K562 (cell line): ENCODE data around the gene SAMD14. TPM values are rescaled to one million over a fixed set of nuclear protein-coding genes. Genes with fewer than 3 reads are reported as not detected.
A peak's percentile ranks its signal among the peaks of the same experiment; 100 is the strongest.

Experiments
- BCOR ChIP-seq: fragments of 450-650 bp; IDR thresholded peaks from 2 replicates; pipeline ENCODE4 v1.6.1; 2016
- CCAR2 ChIP-seq: fragments of 200-400 bp; formaldehyde crosslinking; IDR thresholded peaks from 2 replicates; pipeline ENCODE4 v1.6.1; 2017; ENCODE audit warnings: mild to moderate bottlenecking, low read depth, low read length
- CREM ChIP-seq: IDR thresholded peaks from 2 replicates; pipeline ENCODE4 v1.6.1; 2014; ENCODE audit warnings: antibody characterized with exemption, low read depth
- CTBP1 ChIP-seq: fragments of 450-650 bp; IDR thresholded peaks from 2 replicates; pipeline ENCODE4 v1.6.1; 2016; ENCODE audit warnings: borderline replicate concordance
- ELF2 ChIP-seq: fragments of 250-450 bp; sonication (Bioruptor Pico); IDR thresholded peaks from 2 replicates; pipeline ENCODE4 v1.5.0; 2021; ENCODE audit warnings: mild to moderate bottlenecking
- EP400 ChIP-seq: fragments of 450-650 bp; IDR thresholded peaks from 2 replicates; pipeline ENCODE4 v1.6.1; 2017; ENCODE audit warnings: antibody characterized with exemption, mild to moderate bottlenecking, moderate library complexity
- RCOR1 ChIP-seq, 2 experiments: IDR thresholded peaks; 2 replicates each; pipeline ENCODE4 v1.6.1; 2012; ENCODE audit warnings: low read depth in 2 of 2, low read length in 2 of 2, borderline replicate concordance in 1 of 2, improper control_type of control experiment in 1 of 2
- SMC3 ChIP-seq: conservative IDR thresholded peaks from 2 replicates; pipeline ENCODE4 v1.6.1; 2011; ENCODE audit warnings: low read depth, low read length, improper control_type of control experiment; ENCODE audit not compliant: insufficient read depth
- STAG1 ChIP-seq: sonication (generic); formaldehyde crosslinking; IDR thresholded peaks from 2 replicates; pipeline ENCODE4 v1.5.0; 2020; ENCODE audit warnings: missing genetic modification reagents, borderline replicate concordance
- TAF7 ChIP-seq: fragments of 450-650 bp; IDR thresholded peaks from 2 replicates; pipeline ENCODE4 v1.6.1; 2016; ENCODE audit warnings: missing genetic modification characterization, missing compliant biosample characterization
- TGIF2 ChIP-seq: sonication (generic); formaldehyde crosslinking; IDR thresholded peaks from 2 replicates; pipeline ENCODE4 v1.8.1; 2022; ENCODE audit warnings: mild to moderate bottlenecking, missing genetic modification reagents, moderate library complexity
- ZNF217 ChIP-seq: sonication (generic); formaldehyde crosslinking; IDR thresholded peaks from 2 replicates; pipeline ENCODE4 v1.8.0; 2022; ENCODE audit warnings: mild to moderate bottlenecking, missing genetic modification reagents
- ZNF3 ChIP-seq: fragments of 250-450 bp; sonication (Bioruptor Pico); IDR thresholded peaks from 2 replicates; pipeline ENCODE4 v1.5.0; 2021; ENCODE audit warnings: mild to moderate bottlenecking, moderate library complexity
- ZNF57 ChIP-seq: fragments of 450-650 bp; formaldehyde crosslinking; IDR thresholded peaks from 2 replicates; pipeline ENCODE4 v1.4.0; 2020; ENCODE audit warnings: mild to moderate bottlenecking, moderate library complexity
- ZNF589 ChIP-seq: fragments of 200-800 bp; sonication (Bioruptor generic); IDR thresholded peaks from 2 replicates; pipeline ENCODE4 v1.6.1; 2016; ENCODE audit warnings: low read depth, missing genetic modification characterization, missing compliant biosample characterization
- polyA plus RNA-seq, 8 experiments: library from polyadenylated mRNA; depleted of rRNA in 4 of 8; stranded (reverse) in 5 of 8; unstranded in 3 of 8; fragments of >200 nt; fragmentation: Nextera tagmentation in 2 of 8; fragmentation: Illumina TruSeq in 1 of 8; extraction: Ambion mirVana in 2 of 8; extraction: Trizol in 1 of 8; gene quantifications; 2 replicates each; pipeline versions ENCODE4 v1.2.1 to v1.2.3, GENCODE V29; 2011 to 2014; ENCODE audit warnings: inconsistent platforms in 1 of 8, missing spikeins in 1 of 8
- total RNA-seq, 7 experiments: library from RNA; depleted of rRNA in 6 of 7; stranded (reverse); fragments of >200 nt in 6 of 7; fragmentation: Illumina TruSeq in 2 of 7; extraction: Trizol in 2 of 7; gene quantifications; 2 replicates each; pipeline versions ENCODE4 v1.2.1 to v1.2.3, GENCODE V29; 2011 to 2021; ENCODE audit warnings: low replicate concordance in 1 of 7
- TF ChIP-seq, protein P1 (sequence below), 2 experiments: fragments of 250-450 bp in 1 of 2; fragments of 450-650 bp in 1 of 2; sonication (Bioruptor Pico) in 1 of 2; IDR thresholded peaks; 2 replicates each; pipeline versions ENCODE4 v1.6.1 to v1.8.0; 2016 to 2021; ENCODE audit warnings: mild to moderate bottlenecking in 2 of 2, moderate library complexity in 2 of 2, missing compliant biosample characterization in 1 of 2, missing genetic modification characterization in 1 of 2
- TF ChIP-seq, protein P2 (sequence below): fragments of 250-450 bp; sonication (Bioruptor Pico); IDR thresholded peaks from 2 replicates; pipeline ENCODE4 v1.4.0; 2020; ENCODE audit warnings: mild to moderate bottlenecking, moderate library complexity, borderline replicate concordance
- TF ChIP-seq, protein P3 (sequence below): IDR thresholded peaks from 3 replicates; pipeline ENCODE4 v1.6.1; 2011; ENCODE audit warnings: borderline replicate concordance, mild to moderate bottlenecking; ENCODE audit not compliant: insufficient read length, insufficient read depth
- TF ChIP-seq, protein P4 (sequence below): fragments of 250-450 bp; sonication (Bioruptor Pico); IDR thresholded peaks from 2 replicates; pipeline ENCODE4 v1.8.0; 2021; ENCODE audit warnings: moderate library complexity, mild to moderate bottlenecking, inconsistent platforms
- TF ChIP-seq, protein P5 (sequence below): sonication (generic); formaldehyde crosslinking; IDR thresholded peaks from 2 replicates; pipeline ENCODE4 v1.8.1; 2023; ENCODE audit warnings: mild to moderate bottlenecking, missing genetic modification reagents

SAMD14 gene
- total and polyA plus RNA-seq, 9 of the 15 experiments (the other 6 are each of a cell fraction or from before 2014, with no cell fraction given): 0.04 to 0.07 TPM; not detected in 7

DNA sequence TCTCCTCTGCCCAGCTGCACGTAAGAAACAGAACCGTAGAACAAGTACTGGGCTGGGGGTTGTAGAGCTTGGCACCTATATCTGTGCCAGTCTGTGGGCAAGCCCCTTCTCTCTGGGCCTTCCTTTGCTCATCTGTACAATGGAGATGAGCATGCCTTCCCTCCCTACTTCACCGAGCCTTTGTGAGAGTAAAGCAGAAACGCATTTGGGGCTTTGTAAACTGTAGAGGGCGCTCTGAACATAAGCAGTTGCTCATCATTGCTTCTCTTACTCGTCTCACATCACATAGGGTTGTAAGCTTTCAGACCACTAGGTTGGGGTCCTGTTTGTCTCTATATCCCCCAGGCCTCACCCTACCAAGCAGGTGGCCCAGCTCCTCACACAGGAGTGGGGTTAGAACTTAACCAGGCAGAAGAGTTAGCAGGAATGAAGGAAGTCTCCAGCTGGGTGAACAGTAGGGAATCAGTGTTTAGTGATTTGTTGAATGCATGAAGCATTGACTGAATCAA, 15.1 kb downstream of the SAMD14 start (continued):
- TF ChIP-seq, protein P1, sequence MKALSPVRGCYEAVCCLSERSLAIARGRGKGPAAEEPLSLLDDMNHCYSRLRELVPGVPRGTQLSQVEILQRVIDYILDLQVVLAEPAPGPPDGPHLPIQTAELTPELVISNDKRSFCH (CRISPR knock-in tag; IDR thresholded peaks at IDR 0.05): no peak
- TF ChIP-seq, protein P1 (tag; IDR thresholded peaks at IDR 0.05): no peak
- no peak for TF ChIP-seq CCAR2
- TF ChIP-seq, protein P2, sequence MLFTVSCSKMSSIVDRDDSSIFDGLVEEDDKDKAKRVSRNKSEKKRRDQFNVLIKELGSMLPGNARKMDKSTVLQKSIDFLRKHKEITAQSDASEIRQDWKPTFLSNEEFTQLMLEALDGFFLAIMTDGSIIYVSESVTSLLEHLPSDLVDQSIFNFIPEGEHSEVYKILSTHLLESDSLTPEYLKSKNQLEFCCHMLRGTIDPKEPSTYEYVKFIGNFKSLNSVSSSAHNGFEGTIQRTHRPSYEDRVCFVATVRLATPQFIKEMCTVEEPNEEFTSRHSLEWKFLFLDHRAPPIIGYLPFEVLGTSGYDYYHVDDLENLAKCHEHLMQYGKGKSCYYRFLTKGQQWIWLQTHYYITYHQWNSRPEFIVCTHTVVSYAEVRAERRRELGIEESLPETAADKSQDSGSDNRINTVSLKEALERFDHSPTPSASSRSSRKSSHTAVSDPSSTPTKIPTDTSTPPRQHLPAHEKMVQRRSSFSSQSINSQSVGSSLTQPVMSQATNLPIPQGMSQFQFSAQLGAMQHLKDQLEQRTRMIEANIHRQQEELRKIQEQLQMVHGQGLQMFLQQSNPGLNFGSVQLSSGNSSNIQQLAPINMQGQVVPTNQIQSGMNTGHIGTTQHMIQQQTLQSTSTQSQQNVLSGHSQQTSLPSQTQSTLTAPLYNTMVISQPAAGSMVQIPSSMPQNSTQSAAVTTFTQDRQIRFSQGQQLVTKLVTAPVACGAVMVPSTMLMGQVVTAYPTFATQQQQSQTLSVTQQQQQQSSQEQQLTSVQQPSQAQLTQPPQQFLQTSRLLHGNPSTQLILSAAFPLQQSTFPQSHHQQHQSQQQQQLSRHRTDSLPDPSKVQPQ: no peak
- TF ChIP-seq, protein P3, sequence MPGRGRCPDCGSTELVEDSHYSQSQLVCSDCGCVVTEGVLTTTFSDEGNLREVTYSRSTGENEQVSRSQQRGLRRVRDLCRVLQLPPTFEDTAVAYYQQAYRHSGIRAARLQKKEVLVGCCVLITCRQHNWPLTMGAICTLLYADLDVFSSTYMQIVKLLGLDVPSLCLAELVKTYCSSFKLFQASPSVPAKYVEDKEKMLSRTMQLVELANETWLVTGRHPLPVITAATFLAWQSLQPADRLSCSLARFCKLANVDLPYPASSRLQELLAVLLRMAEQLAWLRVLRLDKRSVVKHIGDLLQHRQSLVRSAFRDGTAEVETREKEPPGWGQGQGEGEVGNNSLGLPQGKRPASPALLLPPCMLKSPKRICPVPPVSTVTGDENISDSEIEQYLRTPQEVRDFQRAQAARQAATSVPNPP: no peak
- TF ChIP-seq ZNF217: no peak
- 0 out of 2 replicates have a peak, but pooled peaks have one; percentile 29 for TF ChIP-seq CREM
- TF ChIP-seq, protein P4, sequence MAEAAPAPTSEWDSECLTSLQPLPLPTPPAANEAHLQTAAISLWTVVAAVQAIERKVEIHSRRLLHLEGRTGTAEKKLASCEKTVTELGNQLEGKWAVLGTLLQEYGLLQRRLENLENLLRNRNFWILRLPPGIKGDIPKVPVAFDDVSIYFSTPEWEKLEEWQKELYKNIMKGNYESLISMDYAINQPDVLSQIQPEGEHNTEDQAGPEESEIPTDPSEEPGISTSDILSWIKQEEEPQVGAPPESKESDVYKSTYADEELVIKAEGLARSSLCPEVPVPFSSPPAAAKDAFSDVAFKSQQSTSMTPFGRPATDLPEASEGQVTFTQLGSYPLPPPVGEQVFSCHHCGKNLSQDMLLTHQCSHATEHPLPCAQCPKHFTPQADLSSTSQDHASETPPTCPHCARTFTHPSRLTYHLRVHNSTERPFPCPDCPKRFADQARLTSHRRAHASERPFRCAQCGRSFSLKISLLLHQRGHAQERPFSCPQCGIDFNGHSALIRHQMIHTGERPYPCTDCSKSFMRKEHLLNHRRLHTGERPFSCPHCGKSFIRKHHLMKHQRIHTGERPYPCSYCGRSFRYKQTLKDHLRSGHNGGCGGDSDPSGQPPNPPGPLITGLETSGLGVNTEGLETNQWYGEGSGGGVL (CRISPR knock-in tag): no peak
- TF ChIP-seq TAF7 (tag): no peak
- TF ChIP-seq ELF2 (CRISPR knock-in tag): 0 out of 2 replicates have a peak, but pooled peaks have one; percentile 35
- no peak for TF ChIP-seq STAG1 (CRISPR knock-in tag)
- peak in 1 of 2 experiments; percentile 40; a peak in 1 of 4 replicates for TF ChIP-seq RCOR1 (IDR thresholded peaks at IDR 0.05; ENCODE audit: borderline replicate concordance in 1 of 2, low read depth in 2 of 2, low read length in 2 of 2)
- TF ChIP-seq ZNF3: no peak
- no peak for TF ChIP-seq ZNF589 (CRISPR knock-in tag)
- no peak for TF ChIP-seq ZNF57 (CRISPR knock-in tag)
- peak; percentile 42; the same call in 1 of the 2 replicates for TF ChIP-seq CTBP1
- 0 out of 2 replicates have a peak, but pooled peaks have one; percentile 5 for TF ChIP-seq BCOR
- no peak for TF ChIP-seq EP400
- TF ChIP-seq TGIF2 (CRISPR knock-in tag): no peak
- TF ChIP-seq, protein P5, sequence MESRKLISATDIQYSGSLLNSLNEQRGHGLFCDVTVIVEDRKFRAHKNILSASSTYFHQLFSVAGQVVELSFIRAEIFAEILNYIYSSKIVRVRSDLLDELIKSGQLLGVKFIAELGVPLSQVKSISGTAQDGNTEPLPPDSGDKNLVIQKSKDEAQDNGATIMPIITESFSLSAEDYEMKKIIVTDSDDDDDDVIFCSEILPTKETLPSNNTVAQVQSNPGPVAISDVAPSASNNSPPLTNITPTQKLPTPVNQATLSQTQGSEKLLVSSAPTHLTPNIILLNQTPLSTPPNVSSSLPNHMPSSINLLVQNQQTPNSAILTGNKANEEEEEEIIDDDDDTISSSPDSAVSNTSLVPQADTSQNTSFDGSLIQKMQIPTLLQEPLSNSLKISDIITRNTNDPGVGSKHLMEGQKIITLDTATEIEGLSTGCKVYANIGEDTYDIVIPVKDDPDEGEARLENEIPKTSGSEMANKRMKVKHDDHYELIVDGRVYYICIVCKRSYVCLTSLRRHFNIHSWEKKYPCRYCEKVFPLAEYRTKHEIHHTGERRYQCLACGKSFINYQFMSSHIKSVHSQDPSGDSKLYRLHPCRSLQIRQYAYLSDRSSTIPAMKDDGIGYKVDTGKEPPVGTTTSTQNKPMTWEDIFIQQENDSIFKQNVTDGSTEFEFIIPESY (CRISPR knock-in tag): 0 out of 2 replicates have a peak, but pooled peaks have one; percentile 4
- TF ChIP-seq SMC3: 0 out of 2 replicates have a peak, but pooled peaks have one; percentile 29
